IPS-15b (cell line): ENCODE data around the gene ALDH3A1.

Experiments
- H3K27me3 ChIP-seq: one replicate; pipeline ENCODE4 v1.6.1; 2013; ENCODE audit warnings: low read length; ENCODE audit not compliant: control insufficient read depth, insufficient read depth
- H3K36me3 ChIP-seq: one replicate; pipeline ENCODE4 v1.6.1; 2013; ENCODE audit warnings: low read length; ENCODE audit not compliant: control insufficient read depth, insufficient read depth
- H3K4me1 ChIP-seq: one replicate; pipeline ENCODE4 v1.6.1; 2013; ENCODE audit warnings: mild to moderate bottlenecking, low read length; ENCODE audit not compliant: control insufficient read depth, insufficient read depth
- H3K4me3 ChIP-seq: one replicate; pipeline ENCODE4 v1.5.1; 2013; ENCODE audit warnings: low read depth, low read length
- H3K9ac ChIP-seq: one replicate; pipeline ENCODE4 v1.6.1; 2013; ENCODE audit warnings: low read depth, mild to moderate bottlenecking, low read length
- H3K9me3 ChIP-seq: one replicate; pipeline ENCODE4 v1.6.1; 2013; ENCODE audit warnings: mild to moderate bottlenecking, low read length; ENCODE audit not compliant: control insufficient read depth, insufficient read depth

Gene ALDH3A1

DNA sequence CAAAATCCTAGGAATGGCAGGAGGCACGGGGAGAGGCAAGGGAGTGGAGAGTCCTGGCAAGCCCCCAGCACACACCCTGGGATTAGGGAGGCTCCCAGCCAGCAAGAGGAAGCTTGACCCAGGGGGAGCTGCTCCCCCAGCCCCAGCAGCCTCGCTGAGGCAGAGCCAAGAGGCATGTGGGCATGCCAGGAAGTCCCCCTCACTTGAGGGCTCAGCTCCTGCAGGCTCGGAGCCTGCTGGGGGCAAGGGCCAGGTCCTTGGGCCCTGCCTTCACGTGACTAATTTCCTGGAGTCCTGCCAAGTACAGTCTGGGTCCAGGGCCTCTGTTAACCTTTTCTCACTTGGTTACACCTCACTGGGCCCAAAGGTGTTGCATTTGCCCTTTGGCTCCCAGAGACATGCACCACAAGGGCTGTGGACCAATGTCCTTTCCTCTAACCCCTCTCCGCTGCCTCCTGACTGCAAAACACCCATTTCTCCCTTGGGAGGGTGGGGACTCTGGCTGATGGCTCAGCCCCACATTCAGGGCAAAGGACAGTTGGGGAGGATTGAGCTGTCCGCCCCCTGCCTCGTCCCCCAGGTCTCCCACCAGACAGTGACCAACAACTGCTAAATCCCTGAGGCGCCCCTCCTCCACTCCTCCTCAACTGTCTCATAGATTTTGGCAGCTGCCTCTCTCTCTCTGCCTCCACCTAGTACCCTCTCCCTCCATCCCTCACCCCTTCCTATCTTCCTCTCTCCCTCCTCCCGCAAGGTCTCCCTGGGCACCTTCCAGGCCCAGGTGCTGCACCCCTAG, 27.3 kb downstream of the ALDH3A1 start:
- H3K9ac ChIP-seq: no peak overlapping the region
- no peaks in the 10 kb centered on the region for H3K27me3 ChIP-seq
- H3K36me3 ChIP-seq: no peaks in the 10 kb centered on the region
- H3K9me3 ChIP-seq: no peaks in the 10 kb centered on the region
- H3K4me3 ChIP-seq: no peak overlapping the region
- no peaks in the 10 kb centered on the region for H3K4me1 ChIP-seq

DNA sequence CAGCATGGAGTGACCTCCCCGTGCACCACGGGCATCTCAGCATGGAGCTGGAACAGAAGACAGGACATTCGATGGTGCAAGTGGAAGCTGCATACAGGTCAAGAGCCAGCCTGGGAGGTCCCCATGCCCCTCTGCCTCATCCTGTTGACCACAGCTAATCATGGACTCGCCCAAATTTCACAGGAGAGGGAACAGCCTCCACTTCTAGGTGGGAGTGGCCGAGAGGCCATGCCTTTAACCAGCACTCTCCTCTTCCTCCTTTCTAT, 28.0 kb downstream of the ALDH3A1 start:
- Histone ChIP-seq H3K36me3 (no peaks in the 10 kb centered on the region), H3K9ac (no peak overlapping the region), H3K9me3 (no peaks in the 10 kb centered on the region), H3K4me1 (no peaks in the 10 kb centered on the region), H3K27me3 (no peaks in the 10 kb centered on the region), H3K4me3 (no peak overlapping the region)

DNA sequence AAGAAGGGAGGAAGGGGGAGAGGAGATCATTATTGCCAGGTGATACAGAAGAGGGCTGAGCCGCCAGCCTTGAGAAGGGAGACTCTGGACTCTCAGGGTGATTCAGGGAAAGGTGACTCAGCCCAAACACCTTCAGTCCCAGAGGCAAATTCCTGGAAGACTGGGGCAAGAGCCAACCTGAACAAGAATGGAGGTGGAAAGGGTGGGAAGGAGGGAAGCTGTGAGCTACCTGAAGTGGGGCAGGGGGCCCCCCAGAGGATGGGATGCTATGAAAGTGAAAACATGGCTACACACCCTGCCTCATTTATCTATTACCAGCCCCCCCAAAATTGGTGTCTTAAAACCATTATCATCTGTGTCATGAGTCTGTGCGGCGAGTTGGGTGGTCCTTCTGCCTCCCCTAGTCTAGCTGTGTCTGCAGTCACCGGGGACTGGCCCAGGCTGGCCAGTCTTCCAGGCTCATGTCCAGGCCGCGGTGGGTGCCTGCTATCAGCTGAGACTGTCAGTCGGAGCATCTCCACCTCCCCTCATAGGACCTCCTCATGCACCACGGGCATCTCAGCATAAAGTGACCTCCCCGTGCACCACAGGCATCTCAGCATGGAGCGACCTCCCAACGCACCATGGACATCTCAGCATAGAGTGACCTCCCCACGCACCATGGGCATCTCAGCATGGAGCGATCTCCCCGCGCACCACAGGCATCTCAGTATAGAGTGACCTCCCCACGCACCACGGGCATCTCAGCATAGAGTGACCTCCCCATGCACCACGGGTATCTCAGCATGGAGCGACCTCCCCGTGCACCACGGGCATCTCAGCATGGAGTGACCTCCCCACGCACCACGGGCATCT, 28.5 kb downstream of the ALDH3A1 start:
- Histone ChIP-seq H3K36me3 (no peaks in the 10 kb centered on the region), H3K27me3 (no peaks in the 10 kb centered on the region), H3K4me1 (no peaks in the 10 kb centered on the region), H3K9ac (no peak overlapping the region), H3K9me3 (no peaks in the 10 kb centered on the region), H3K4me3 (no peak overlapping the region)

DNA sequence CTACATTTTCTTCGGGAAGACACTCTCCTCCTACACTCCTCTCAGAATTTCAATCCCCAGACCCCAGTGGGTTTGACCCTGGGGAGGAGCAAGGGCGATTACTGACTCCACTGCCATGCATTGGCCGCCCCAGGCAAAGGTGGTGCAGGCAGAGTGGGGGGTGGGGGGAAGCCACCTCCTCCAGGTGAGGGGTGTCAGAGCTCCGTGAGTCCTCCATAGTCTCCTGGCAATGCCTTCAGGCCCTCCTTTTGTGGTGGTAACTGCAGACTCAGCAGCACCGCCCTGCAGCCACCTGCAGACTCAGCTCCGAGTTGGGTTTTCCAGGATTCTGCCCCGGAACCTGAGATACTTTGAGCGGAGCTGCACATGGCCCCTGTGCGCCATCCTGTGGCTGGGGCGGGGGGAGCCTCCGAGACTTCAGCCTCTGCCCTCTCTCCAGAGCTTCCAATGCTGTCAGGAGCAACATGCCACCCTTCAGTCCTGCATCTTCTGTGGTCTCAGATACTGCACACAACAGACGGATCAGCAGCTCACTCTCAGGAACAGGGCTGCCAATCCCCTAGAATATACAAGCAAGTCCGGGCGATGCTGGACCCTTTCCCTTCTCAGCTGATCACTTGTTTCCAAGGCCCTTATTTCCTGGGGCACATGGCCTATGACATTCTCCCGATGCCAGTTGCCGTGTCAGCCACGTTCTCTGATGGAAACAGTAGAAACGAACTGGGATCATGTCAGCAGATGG, 29.3 kb downstream of the ALDH3A1 start:
- H3K36me3 ChIP-seq: no peaks in the 10 kb centered on the region
- no peak overlapping the region for H3K9ac ChIP-seq
- no peaks in the 10 kb centered on the region for H3K4me1 ChIP-seq
- no peaks in the 10 kb centered on the region for H3K9me3 ChIP-seq
- no peak overlapping the region for H3K4me3 ChIP-seq
- no peaks in the 10 kb centered on the region for H3K27me3 ChIP-seq

DNA sequence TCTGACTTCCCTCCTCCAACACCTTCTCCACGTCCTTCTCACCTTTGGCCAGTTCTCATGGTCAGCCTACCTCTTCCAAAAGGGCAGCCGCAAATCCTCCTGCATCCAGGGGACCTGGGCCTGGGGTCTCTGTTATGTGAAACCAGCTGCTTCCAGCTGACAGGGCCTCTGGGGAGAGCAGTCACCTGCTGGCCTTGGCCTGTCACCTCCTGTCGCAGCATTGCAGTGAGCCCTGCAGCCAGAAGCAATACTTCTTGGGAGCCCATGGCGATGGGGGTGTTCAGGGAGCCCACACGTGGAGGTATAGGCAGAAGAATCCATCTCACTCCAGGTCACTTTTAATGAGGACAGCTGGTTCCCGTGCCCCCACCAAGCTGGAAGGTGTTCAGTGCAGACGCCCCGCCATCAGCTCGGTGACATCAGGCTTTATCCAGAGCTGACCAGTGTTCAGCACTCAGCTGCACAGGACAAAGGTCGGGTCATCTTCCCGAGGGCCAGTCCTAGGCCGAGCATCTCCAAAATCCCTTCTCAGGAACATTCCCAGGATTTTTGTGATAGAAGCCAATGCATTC, 30.0 kb downstream of the ALDH3A1 start:
- Histone ChIP-seq H3K4me1 (no peaks in the 10 kb centered on the region), H3K36me3 (no peaks in the 10 kb centered on the region), H3K27me3 (no peaks in the 10 kb centered on the region), H3K9ac (no peak overlapping the region), H3K9me3 (no peaks in the 10 kb centered on the region), H3K4me3 (no peak overlapping the region)

DNA sequence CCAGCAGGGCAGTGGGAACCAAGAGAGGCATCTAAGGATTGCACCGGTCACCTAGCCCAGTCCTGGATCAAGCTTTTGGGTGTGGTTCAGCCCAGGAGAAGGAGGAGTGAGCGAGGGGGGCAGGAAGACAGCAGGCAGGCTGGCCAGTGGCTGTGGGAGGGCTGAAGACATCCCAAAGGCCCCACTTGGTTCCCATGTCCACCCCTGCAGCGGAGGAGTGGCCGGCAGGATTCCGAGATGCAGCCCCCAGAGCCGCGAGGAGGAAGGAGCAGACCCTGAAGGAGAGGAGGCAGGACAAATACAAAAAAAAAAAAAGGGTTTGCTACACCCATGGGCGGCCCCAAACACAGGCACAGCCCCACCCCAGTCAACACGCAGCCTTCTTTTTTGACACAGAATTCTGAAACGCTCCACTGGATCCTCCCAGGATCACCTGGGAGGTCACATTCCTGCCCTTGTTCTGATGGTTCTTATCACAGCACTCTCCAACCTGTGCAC, 30.6 kb downstream of the ALDH3A1 start:
- Histone ChIP-seq H3K4me1 (no peaks in the 10 kb centered on the region), H3K9me3 (no peaks in the 10 kb centered on the region), H3K9ac (no peak overlapping the region), H3K27me3 (no peaks in the 10 kb centered on the region), H3K4me3 (no peak overlapping the region), H3K36me3 (no peaks in the 10 kb centered on the region)

DNA sequence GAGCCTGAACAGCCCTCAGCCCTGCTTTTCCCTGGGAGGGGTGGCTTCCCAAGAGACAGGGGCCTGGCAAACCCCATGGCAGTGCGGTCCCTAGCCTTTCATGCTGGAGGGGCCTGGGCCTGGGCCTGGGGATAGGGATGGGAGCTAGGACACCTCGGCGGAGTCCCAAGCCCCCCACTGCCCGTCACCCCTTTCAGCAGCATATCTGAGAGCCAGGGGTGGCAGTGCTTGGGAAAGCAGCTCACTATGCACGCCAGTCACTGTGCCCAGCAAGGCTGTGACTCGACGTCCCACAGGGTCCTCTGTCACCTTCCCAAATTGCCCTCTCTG, 31.1 kb downstream of the ALDH3A1 start:
- H3K9ac ChIP-seq: no peak overlapping the region
- H3K9me3 ChIP-seq: no peaks in the 10 kb centered on the region
- no peak overlapping the region for H3K4me3 ChIP-seq
- H3K4me1 ChIP-seq: no peaks in the 10 kb centered on the region
- H3K27me3 ChIP-seq: no peaks in the 10 kb centered on the region
- no peaks in the 10 kb centered on the region for H3K36me3 ChIP-seq

DNA sequence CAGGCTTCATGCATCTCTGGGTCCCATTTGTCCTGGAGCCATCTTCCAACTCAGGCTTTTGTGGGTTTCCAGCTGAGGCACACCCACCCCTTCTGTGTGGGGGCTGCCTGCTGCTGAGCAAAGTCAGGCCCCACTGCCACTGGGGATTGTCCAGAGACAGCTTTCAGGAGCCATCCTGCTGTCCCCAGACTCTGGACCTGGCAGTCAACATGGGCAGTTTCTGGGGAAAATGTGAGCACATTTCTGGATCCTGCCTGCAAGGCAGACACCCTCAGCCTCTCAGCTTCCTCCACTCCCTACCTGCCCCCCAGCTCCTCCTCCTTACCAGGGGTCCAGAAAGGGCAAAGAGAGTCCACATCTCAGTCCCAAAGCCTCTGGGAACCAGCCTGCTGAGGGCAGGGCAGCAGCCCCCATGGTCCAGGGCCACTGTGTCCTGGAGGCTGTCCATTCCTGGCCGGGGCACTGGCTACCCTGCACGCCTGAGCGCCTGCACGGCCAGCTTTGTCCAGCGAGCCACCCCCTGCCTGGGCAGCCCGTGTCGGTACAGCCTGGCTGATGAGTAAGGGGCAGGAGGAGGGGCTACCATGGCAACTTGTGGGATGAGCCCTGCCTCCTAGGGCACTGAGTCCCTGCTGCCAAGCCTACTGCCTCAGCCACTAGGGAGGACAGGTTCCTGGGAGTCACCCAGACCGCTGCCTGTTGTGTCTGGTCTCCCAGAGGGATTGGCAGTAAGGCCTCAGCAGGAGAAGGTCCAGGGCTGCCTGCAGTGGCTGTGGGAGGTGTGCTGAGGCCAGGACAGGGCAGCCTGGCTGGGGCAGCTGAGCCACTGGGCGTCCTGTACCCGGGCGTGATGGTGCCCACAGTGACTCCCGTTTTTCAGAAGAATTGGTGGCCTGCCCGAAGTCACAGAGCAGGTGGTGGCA, 31.7 kb downstream of the ALDH3A1 start, which contains the start of gene SLC47A2:
TSS of gene SLC47A2 (minus strand) at position 477 of the 923 bp plus-strand sequence. CDS start at position 448, 29 bp downstream.
- H3K9ac ChIP-seq: no peak within 1 kb of the TSS

DNA sequence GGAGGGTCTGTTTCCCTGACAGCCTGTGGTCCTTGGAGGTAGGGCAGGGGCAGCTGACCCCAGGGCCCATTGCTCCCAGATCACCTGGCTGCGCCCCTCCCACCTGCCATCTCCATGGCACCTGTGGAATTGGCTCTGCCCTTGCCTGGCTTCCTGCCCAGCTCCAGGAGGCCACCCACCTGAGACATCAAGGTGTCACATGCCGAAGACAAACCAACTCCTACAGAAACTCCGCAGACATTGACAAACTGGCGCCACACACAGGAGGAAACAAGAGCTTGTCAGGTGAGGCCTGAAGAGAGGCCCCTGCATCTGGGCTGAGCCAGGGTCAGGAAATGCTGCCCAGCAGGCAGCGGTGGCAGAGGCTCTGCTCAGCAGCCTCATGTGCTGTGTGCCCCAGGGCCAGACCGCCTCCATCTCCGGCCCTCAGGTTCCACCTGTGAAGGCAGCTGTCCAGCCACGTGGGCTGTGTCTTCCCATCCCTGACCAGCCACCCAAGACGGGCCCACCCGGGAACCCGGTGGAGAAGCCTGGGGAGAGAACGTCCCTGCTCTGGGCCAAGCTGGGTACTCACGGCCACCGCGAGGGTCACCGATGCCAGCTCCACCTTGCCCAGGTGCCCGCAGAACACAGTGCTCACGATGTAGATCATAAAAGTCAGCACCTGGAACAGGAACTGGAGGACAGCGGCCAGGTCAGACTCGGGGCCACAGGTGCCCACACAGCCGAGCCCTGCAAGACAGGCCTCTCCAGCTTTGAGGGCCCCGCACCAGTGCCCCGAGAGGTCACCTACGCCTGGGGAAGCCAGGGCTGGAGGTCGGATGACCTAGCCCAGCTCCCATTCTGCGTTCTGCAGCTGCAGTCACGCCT, 33.3 kb downstream of the ALDH3A1 start:
- H3K4me1 ChIP-seq: no peaks in the 10 kb centered on the region
- no peaks in the 10 kb centered on the region for H3K9me3 ChIP-seq
- no peak overlapping the region for H3K4me3 ChIP-seq
- H3K36me3 ChIP-seq: no peaks in the 10 kb centered on the region
- no peaks in the 10 kb centered on the region for H3K27me3 ChIP-seq
- H3K9ac ChIP-seq: no peak overlapping the region

More for the DNA sequence above, 31.7 kb downstream of the ALDH3A1 start, which contains the start of gene SLC47A2:
- Histone ChIP-seq H3K27me3 (no peaks in the 10 kb centered on the region), H3K9me3 (no peaks in the 10 kb centered on the region), H3K4me1 (no peaks in the 10 kb centered on the region), H3K36me3 (no peaks in the 10 kb centered on the region), H3K4me3 (no peak within 1 kb of the TSS)

DNA sequence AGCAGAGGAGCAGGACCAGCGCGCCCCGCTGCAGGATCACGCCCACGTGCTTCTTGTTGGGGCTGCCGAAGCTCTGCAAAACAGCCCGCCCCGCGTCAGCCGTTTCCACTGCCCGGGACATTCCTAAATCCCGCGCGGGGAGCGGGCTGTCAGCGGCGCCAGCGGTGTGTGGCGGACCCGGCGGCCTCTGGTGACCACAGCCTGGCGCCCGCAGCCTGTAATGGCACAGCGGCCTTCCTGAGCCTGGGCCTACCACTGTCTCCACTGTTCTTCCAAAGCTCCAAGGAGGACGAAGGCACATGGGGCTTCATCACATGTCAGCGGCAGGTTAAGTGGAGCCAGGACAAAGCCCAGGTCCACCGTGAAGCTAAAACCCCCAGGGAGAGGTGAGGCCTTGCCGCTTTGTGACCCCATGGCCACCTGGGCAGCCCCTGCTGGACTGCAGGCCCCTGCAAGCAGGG, 34.2 kb downstream of the ALDH3A1 start:
- H3K27me3 ChIP-seq: no peaks in the 10 kb centered on the region
- H3K9me3 ChIP-seq: no peaks in the 10 kb centered on the region
- no peaks in the 10 kb centered on the region for H3K4me1 ChIP-seq
- H3K9ac ChIP-seq: no peak overlapping the region
- no peaks in the 10 kb centered on the region for H3K36me3 ChIP-seq
- no peak overlapping the region for H3K4me3 ChIP-seq
